ENCODE data around the gene EPHA5. TPM values are rescaled to one million over a fixed set of nuclear protein-coding genes. Genes with fewer than 3 reads are reported as not detected.

Gene EPHA5
- total RNA-seq, 1 experiment from 2014 or later = 8.7 TPM

GRCh38 chr4:65654976-65655375, 15.3 kb downstream of the EPHA5 start:
- no peak overlapping the region for H3K4me3 ChIP-seq
- DNase-seq = no peak
- H3K27ac ChIP-seq = no peak overlapping the region
- no peaks in the 10 kb centered on the region for H3K9me3 ChIP-seq (replicated peaks)
- H3K4me1 ChIP-seq = peaks cover 11% of the 10 kb centered on the region
- H3K36me3 ChIP-seq = no peaks in the 10 kb centered on the region
- H3K27me3 ChIP-seq = no peaks in the 10 kb centered on the region

- Histone ChIP-seq H3K4me3 (no peak overlapping the region), H3K4me1 (peaks cover 11% of the 10 kb centered on the region), H3K9me3 (replicated peaks) (no peaks in the 10 kb centered on the region), H3K27me3 (no peaks in the 10 kb centered on the region), H3K27ac (no peak overlapping the region), H3K36me3 (no peaks in the 10 kb centered on the region)
- no peak for DNase-seq
These were observed 16.4 kb downstream of the EPHA5 start for GRCh38 chr4:65653740-65654361.

- no peaks in the 10 kb centered on the region for H3K27me3 ChIP-seq
- H3K36me3 ChIP-seq = no peaks in the 10 kb centered on the region
These were observed 18.5 kb downstream of the EPHA5 start for GRCh38 chr4:65651751-65652150.

GRCh38 chr4:65651031-65651430, 19.3 kb downstream of the EPHA5 start:
- no peaks in the 10 kb centered on the region for H3K27me3 ChIP-seq
- peaks cover 12% of the 10 kb centered on the region for H3K4me1 ChIP-seq
- no peaks in the 10 kb centered on the region for H3K36me3 ChIP-seq
- H3K4me3 ChIP-seq = no peak overlapping the region
- H3K9me3 ChIP-seq (replicated peaks) = peaks cover 3% of the 10 kb centered on the region; the same call in 1 of the 2 replicates
- no peak for DNase-seq
- H3K27ac ChIP-seq = no peak overlapping the region

More at GRCh38 chr4:65651751-65652150, 18.5 kb downstream of the EPHA5 start:
- Histone ChIP-seq H3K27ac (no peak overlapping the region), H3K9me3 (replicated peaks) (no peaks in the 10 kb centered on the region), H3K4me3 (no peak overlapping the region), H3K4me1 (peaks cover 11% of the 10 kb centered on the region)
- no peak for DNase-seq

- no peak for DNase-seq
- no peak overlapping the region for H3K4me3 ChIP-seq
- peaks cover 14% of the 10 kb centered on the region for H3K4me1 ChIP-seq
- H3K9me3 ChIP-seq (replicated peaks) = peaks cover 4% of the 10 kb centered on the region; the same call in 1 of the 2 replicates
- H3K36me3 ChIP-seq = no peaks in the 10 kb centered on the region; the same call in none of the 2 replicates
- H3K27me3 ChIP-seq = no peaks in the 10 kb centered on the region
- no peak overlapping the region for H3K27ac ChIP-seq
These were observed 24.2 kb downstream of the EPHA5 start for GRCh38 chr4:65646136-65646535.

- DNase-seq = peak; percentile 6 to 34
- Histone ChIP-seq H3K9me3 (replicated peaks) (peaks cover 4% of the 10 kb centered on the region; the same call in 1 of the 2 replicates), H3K4me3 (no peak overlapping the region), H3K36me3 (no peaks in the 10 kb centered on the region; the same call in none of the 2 replicates), H3K27me3 (no peaks in the 10 kb centered on the region), H3K27ac (peak overlapping the region; percentile 32; the same call in 1 of the 2 replicates), H3K4me1 (peaks cover 14% of the 10 kb centered on the region)
These were observed 25.1 kb downstream of the EPHA5 start for GRCh38 chr4:65645185-65645584.

- no peaks in the 10 kb centered on the region for H3K27me3 ChIP-seq
- no peaks in the 10 kb centered on the region for H3K9me3 ChIP-seq (replicated peaks)
- H3K4me1 ChIP-seq = no peaks in the 10 kb centered on the region
- no peaks in the 10 kb centered on the region for H3K36me3 ChIP-seq
- H3K27ac ChIP-seq = no peak overlapping the region
- no peak overlapping the region for H3K4me3 ChIP-seq
- no peak for DNase-seq
These were observed 35.1 kb downstream of the EPHA5 start for GRCh38 chr4:65635051-65635821.

- Histone ChIP-seq H3K9me3 (replicated peaks) (no peaks in the 10 kb centered on the region), H3K27ac (no peak overlapping the region), H3K4me3 (no peak overlapping the region), H3K4me1 (peaks cover 39% of the 10 kb centered on the region), H3K27me3 (no peaks in the 10 kb centered on the region), H3K36me3 (no peaks in the 10 kb centered on the region)
- DNase-seq = no peak
These were observed 45.6 kb downstream of the EPHA5 start for GRCh38 chr4:65624651-65625050.

- peak; percentile 11 to 54 for DNase-seq
These were observed 46.8 kb downstream of the EPHA5 start for GRCh38 chr4:65623506-65623905.

GRCh38 chr4:65617416-65617815, 52.9 kb downstream of the EPHA5 start:
- Histone ChIP-seq H3K4me1 (peaks cover 33% of the 10 kb centered on the region), H3K4me3 (no peak overlapping the region), H3K27ac (no peak overlapping the region), H3K36me3 (no peaks in the 10 kb centered on the region), H3K9me3 (replicated peaks) (no peaks in the 10 kb centered on the region), H3K27me3 (no peaks in the 10 kb centered on the region)
- DNase-seq = no peak

More at GRCh38 chr4:65623506-65623905, 46.8 kb downstream of the EPHA5 start:
- Histone ChIP-seq H3K4me3 (no peak overlapping the region), H3K27me3 (no peaks in the 10 kb centered on the region), H3K27ac (peak overlapping the region; percentile 38), H3K4me1 (peaks cover 39% of the 10 kb centered on the region), H3K36me3 (no peaks in the 10 kb centered on the region), H3K9me3 (replicated peaks) (no peaks in the 10 kb centered on the region)

- no peak overlapping the region for H3K4me3 ChIP-seq
- no peak overlapping the region for H3K27ac ChIP-seq
- peaks cover 4% of the 10 kb centered on the region; the same call in 1 of the 2 replicates for H3K4me1 ChIP-seq
- no peaks in the 10 kb centered on the region for H3K27me3 ChIP-seq
- H3K36me3 ChIP-seq = no peaks in the 10 kb centered on the region
- DNase-seq = no peak
- H3K9me3 ChIP-seq (replicated peaks) = no peaks in the 10 kb centered on the region
These were observed 65.8 kb downstream of the EPHA5 start for GRCh38 chr4:65604515-65604914.

- H3K36me3 ChIP-seq = no peaks in the 10 kb centered on the region
- H3K4me3 ChIP-seq = no peak overlapping the region
- DNase-seq = peak in 1 of 2 experiments; percentile 14
- H3K27ac ChIP-seq = no peak overlapping the region
- peaks cover 4% of the 10 kb centered on the region; the same call in 1 of the 2 replicates for H3K4me1 ChIP-seq
- H3K27me3 ChIP-seq = no peaks in the 10 kb centered on the region
- no peaks in the 10 kb centered on the region for H3K9me3 ChIP-seq (replicated peaks)
These were observed 69.6 kb downstream of the EPHA5 start for GRCh38 chr4:65600656-65601055.

GRCh38 chr4:65599340-65599739, 70.9 kb downstream of the EPHA5 start:
- no peaks in the 10 kb centered on the region for H3K9me3 ChIP-seq (replicated peaks)
- DNase-seq = no peak
- H3K4me1 ChIP-seq = peaks cover 4% of the 10 kb centered on the region; the same call in 1 of the 2 replicates
- H3K4me3 ChIP-seq = no peak overlapping the region
- H3K27ac ChIP-seq = no peak overlapping the region
- no peaks in the 10 kb centered on the region for H3K36me3 ChIP-seq
- H3K27me3 ChIP-seq = no peaks in the 10 kb centered on the region

- no peak for DNase-seq
- H3K9me3 ChIP-seq (replicated peaks) = no peaks in the 10 kb centered on the region
- peaks cover 4% of the 10 kb centered on the region; the same call in 1 of the 2 replicates for H3K4me1 ChIP-seq
- H3K27ac ChIP-seq = no peak overlapping the region
- H3K4me3 ChIP-seq = no peak overlapping the region
- H3K27me3 ChIP-seq = no peaks in the 10 kb centered on the region
- no peaks in the 10 kb centered on the region for H3K36me3 ChIP-seq
These were observed 72.6 kb downstream of the EPHA5 start for GRCh38 chr4:65597697-65598096.

- no peak for DNase-seq
- no peaks in the 10 kb centered on the region for H3K4me1 ChIP-seq
- no peaks in the 10 kb centered on the region for H3K27me3 ChIP-seq
- no peaks in the 10 kb centered on the region for H3K9me3 ChIP-seq (replicated peaks)
- H3K36me3 ChIP-seq = no peaks in the 10 kb centered on the region
- H3K27ac ChIP-seq = no peak overlapping the region
- no peak overlapping the region for H3K4me3 ChIP-seq
These were observed 78.2 kb downstream of the EPHA5 start for GRCh38 chr4:65592089-65592488.

Measured in SJCRH30 (cell line).